PC-9 (cell line): ENCODE results near the gene MON1A. TPM values are rescaled to one million over a fixed set of nuclear protein-coding genes. Genes with fewer than 3 reads are reported as not detected.

Experiments
- BruUV-seq: library from RNA; stranded (reverse); fragments of 400-500 nt; replicated peaks from 2 replicates; lab custom pipeline; 2021; lab: Mats Ljungman, UMichigan
- CTCF ChIA-PET: fragments of 300-600 bp; sonication (Branson Sonifier 250); formaldehyde crosslinking; loops from one replicate; lab custom pipeline; 2022; ENCODE audit warnings: antibody characterized with exemption; lab: Charles Lee
- POLR2A ChIA-PET: fragments of 300-600 bp; sonication (Branson Sonifier 250); formaldehyde crosslinking; loops from one replicate; lab custom pipeline; 2022; ENCODE audit warnings: antibody characterized with exemption; ENCODE audit not compliant: unreplicated experiment; lab: Charles Lee
- DNase-seq, 2 experiments: peaks; one replicate each; pipeline versions ENCODE4 v3.0.0 to v3.0.0-alpha.2; 2015 to 2022; ENCODE audit warnings: mixed read lengths in 1 of 2
- H2AFZ ChIP-seq: fragments of 200-600 bp; sonication (generic); 2 replicates; pipeline ENCODE4 v1.8.1; 2017; ENCODE audit warnings: antibody characterized with exemption
- H3F3A ChIP-seq: fragments of 200-600 bp; sonication (generic); 2 replicates; pipeline ENCODE4 v1.8.1; 2017; ENCODE audit warnings: antibody characterized with exemption, mild to moderate bottlenecking, low read depth; ENCODE audit not compliant: insufficient read depth
- H3K27ac ChIP-seq: fragments of 200-600 bp; sonication (generic); 2 replicates; pipeline ENCODE4 v1.6.1; 2016; ENCODE audit warnings: mixed run types
- H3K27me3 ChIP-seq: fragments of 200-600 bp; sonication (generic); 2 replicates; pipeline ENCODE4 v1.6.1; 2016; ENCODE audit warnings: low read depth, mixed run types; ENCODE audit not compliant: insufficient read depth
- H3K36me3 ChIP-seq: fragments of 200-600 bp; sonication (generic); 2 replicates; pipeline ENCODE4 v1.6.1; 2016; ENCODE audit warnings: low read depth, mixed run types
- H3K4me1 ChIP-seq: fragments of 200-600 bp; sonication (generic); replicated peaks from 2 replicates; pipeline ENCODE4 v1.6.1; 2016; ENCODE audit warnings: mixed run types; ENCODE audit not compliant: insufficient read depth
- H3K4me2 ChIP-seq: fragments of 200-600 bp; sonication (generic); 2 replicates; pipeline ENCODE4 v1.6.1; 2017; ENCODE audit warnings: mixed run types
- H3K4me3 ChIP-seq: fragments of 200-600 bp; sonication (generic); 2 replicates; pipeline ENCODE4 v1.6.1; 2016; ENCODE audit warnings: mixed run types
- H3K79me2 ChIP-seq: fragments of 200-600 bp; sonication (generic); 2 replicates; pipeline ENCODE4 v1.6.1; 2017; ENCODE audit warnings: low read depth, mixed run types
- H3K9me2 ChIP-seq: fragments of 200-600 bp; sonication (generic); 2 replicates; pipeline ENCODE4 v1.8.1; 2017; ENCODE audit warnings: mild to moderate bottlenecking; ENCODE audit not compliant: insufficient read depth
- H3K9me3 ChIP-seq: fragments of 200-600 bp; sonication (generic); 2 replicates; pipeline ENCODE4 v1.8.1; 2016; ENCODE audit warnings: low read depth; ENCODE audit not compliant: insufficient read depth
- H4K20me1 ChIP-seq: fragments of 200-600 bp; sonication (generic); 2 replicates; pipeline ENCODE4 v1.8.1; 2017; ENCODE audit not compliant: insufficient read depth
- EZH2 ChIP-seq: fragments of 200-600 bp; sonication (generic); IDR thresholded peaks from 2 replicates; pipeline ENCODE4 v1.8.0; 2017; ENCODE audit warnings: antibody characterized with exemption, low read depth
- intact Hi-C: fragments of 100-400 bp; cut with micrococcal nuclease; formaldehyde crosslinking; loops from one replicate; pipeline ENCODE4 v1.10.0; 2022; ENCODE audit not compliant: unreplicated experiment
- total RNA-seq: library from RNA; stranded (reverse); gene quantifications from 2 replicates; pipeline ENCODE4 v1.2.3, GENCODE V29; 2021
- TF ChIP-seq, protein P1 (sequence below): fragments of 200-600 bp; sonication (generic); conservative IDR thresholded peaks from 2 replicates; pipeline ENCODE4 v1.6.1; 2017; ENCODE audit warnings: mixed run types, antibody characterized with exemption, mild to moderate bottlenecking, moderate library complexity

MON1A gene
- total RNA-seq, 1 experiment from 2014 or later = 4.8 TPM

DNA sequence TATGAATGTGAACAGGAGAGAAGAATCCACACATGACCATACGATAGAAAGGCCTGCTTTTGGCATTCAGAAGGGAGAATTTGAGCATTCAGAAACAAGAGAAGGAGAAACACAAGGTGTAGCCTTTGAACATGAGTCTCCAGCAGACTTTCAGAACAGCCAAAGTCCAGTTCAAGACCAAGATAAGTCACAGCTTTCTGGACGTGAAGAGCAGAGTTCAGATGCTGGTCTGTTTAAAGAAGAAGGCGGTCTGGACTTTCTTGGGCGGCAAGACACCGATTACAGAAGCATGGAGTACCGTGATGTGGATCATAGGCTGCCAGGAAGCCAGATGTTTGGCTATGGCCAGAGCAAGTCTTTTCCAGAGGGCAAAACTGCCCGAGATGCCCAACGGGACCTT, 38.7 kb upstream of the MON1A start:
- no peak overlapping the region for H3K4me3 ChIP-seq
- no peak overlapping the region for H2AFZ ChIP-seq
- no peaks in the 10 kb centered on the region for H3K9me3 ChIP-seq
- no peak overlapping the region for H3K4me2 ChIP-seq
- ChIA-PET POLR2A (no interaction called here), CTCF (interaction anchor here (0.6 kb wide), 1 partner anchor 46 kb away, joined by 10 read pairs; no protein-coding TSS in a partner anchor)
- intact Hi-C loops = no loop called here
- peaks cover 7% of the 10 kb centered on the region; the same call in 1 of the 2 replicates for H4K20me1 ChIP-seq
- H3F3A ChIP-seq = no peaks in the 10 kb centered on the region; the same call in 1 of the 2 replicates
- no peak overlapping the region for H3K27ac ChIP-seq
- H3K9me2 ChIP-seq = no peaks in the 10 kb centered on the region
- H3K27me3 ChIP-seq = no peaks in the 10 kb centered on the region
- peaks cover 8% of the 10 kb centered on the region for H3K79me2 ChIP-seq
- DNase-seq = no peak
- TF ChIP-seq, protein P1, sequence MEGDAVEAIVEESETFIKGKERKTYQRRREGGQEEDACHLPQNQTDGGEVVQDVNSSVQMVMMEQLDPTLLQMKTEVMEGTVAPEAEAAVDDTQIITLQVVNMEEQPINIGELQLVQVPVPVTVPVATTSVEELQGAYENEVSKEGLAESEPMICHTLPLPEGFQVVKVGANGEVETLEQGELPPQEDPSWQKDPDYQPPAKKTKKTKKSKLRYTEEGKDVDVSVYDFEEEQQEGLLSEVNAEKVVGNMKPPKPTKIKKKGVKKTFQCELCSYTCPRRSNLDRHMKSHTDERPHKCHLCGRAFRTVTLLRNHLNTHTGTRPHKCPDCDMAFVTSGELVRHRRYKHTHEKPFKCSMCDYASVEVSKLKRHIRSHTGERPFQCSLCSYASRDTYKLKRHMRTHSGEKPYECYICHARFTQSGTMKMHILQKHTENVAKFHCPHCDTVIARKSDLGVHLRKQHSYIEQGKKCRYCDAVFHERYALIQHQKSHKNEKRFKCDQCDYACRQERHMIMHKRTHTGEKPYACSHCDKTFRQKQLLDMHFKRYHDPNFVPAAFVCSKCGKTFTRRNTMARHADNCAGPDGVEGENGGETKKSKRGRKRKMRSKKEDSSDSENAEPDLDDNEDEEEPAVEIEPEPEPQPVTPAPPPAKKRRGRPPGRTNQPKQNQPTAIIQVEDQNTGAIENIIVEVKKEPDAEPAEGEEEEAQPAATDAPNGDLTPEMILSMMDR = no peak
- TF ChIP-seq EZH2 = no peak
- 0 out of 2 replicates have a peak, but pooled peaks cover 8% of the 10 kb centered on the region for H3K36me3 ChIP-seq
- H3K4me1 ChIP-seq = no peaks in the 10 kb centered on the region
- no TSS peak for BruUV-seq

DNA sequence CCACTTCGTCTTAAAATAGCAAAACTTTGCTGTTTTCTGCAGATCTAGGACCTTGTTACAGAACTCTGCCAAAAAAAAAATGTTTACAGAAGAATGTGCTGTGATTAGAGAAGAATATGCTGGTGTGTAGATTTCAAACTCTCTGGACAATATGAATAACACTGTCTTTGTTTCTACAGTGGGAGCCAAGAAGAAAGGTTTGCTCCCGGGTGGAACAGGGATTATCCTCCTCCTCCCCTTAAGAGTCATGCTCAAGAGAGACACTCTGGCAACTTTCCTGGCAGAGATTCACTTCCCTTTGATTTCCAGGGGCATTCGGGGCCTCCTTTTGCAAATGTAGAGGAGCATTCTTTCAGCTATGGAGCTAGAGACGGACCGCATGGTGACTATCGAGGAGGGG, 37.7 kb upstream of the MON1A start:
- peaks cover 8% of the 10 kb centered on the region for H3K79me2 ChIP-seq

DNA sequence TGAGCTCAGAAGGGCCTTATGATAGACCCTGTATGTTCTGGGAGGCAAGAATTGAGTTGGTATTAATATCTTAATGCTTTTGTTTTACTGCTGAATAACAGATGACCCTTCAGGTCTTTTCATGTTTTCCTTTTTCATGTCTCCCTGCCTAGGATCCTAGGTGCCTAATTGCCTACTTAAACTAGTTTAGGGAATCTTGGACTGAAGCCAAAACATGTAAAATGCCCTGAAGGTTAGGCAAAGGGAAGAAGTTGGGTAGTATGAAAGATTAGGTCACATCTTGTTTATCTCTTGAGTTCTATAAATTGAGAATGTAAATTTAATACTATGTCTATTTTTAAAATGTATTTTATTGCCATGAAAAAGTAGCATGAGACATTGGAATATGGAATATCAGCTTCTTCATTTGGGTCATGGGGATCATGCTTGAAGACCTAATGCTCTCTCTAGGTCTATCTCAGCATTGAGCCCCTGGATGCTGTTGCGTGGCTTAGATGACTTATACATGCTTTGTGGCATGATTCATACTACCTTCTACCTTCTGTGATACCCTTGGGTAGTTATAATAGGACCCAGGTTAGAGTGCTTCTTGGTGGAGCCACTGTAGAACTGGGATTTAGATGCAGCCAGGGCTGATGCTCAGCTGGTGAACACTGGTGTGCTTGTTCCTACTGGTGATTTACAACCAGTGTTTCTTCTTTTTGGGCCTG, 36.8 kb upstream of the MON1A start:
- Histone ChIP-seq H3K27me3 (no peaks in the 10 kb centered on the region), H3K9me3 (no peaks in the 10 kb centered on the region), H4K20me1 (peaks cover 7% of the 10 kb centered on the region; the same call in 1 of the 2 replicates), H3K9me2 (no peaks in the 10 kb centered on the region), H3F3A (no peaks in the 10 kb centered on the region; the same call in 1 of the 2 replicates), H2AFZ (no peak overlapping the region), H3K4me3 (no peak overlapping the region), H3K36me3 (0 out of 2 replicates have a peak, but pooled peaks cover 8% of the 10 kb centered on the region), H3K4me2 (no peak overlapping the region), H3K79me2 (peaks cover 9% of the 10 kb centered on the region), H3K4me1 (no peaks in the 10 kb centered on the region), H3K27ac (no peak overlapping the region)
- no TSS peak for BruUV-seq
- TF ChIP-seq EZH2 = no peak
- TF ChIP-seq, protein P1 = no peak
- intact Hi-C loops = no loop called here
- POLR2A ChIA-PET = interaction anchor here (0.6 kb wide), 1 partner anchor 75 kb away, joined by 4 read pairs; no protein-coding TSS in a partner anchor
- CTCF ChIA-PET = no interaction called here
- no peak for DNase-seq

More for the DNA sequence above, 37.7 kb upstream of the MON1A start:
- TF ChIP-seq EZH2 = no peak
- TF ChIP-seq, protein P1 = no peak
- Histone ChIP-seq H3K27ac (no peak overlapping the region), H3K4me1 (no peaks in the 10 kb centered on the region), H3K9me2 (no peaks in the 10 kb centered on the region), H3K27me3 (no peaks in the 10 kb centered on the region), H3K4me2 (no peak overlapping the region), H3K36me3 (0 out of 2 replicates have a peak, but pooled peaks cover 8% of the 10 kb centered on the region), H4K20me1 (peaks cover 7% of the 10 kb centered on the region; the same call in 1 of the 2 replicates), H3K4me3 (no peak overlapping the region), H2AFZ (no peak overlapping the region), H3F3A (no peaks in the 10 kb centered on the region; the same call in 1 of the 2 replicates), H3K9me3 (no peaks in the 10 kb centered on the region)
- no peak for DNase-seq
- intact Hi-C loops = no loop called here
- BruUV-seq = no TSS peak
- ChIA-PET POLR2A (no interaction called here), CTCF (no interaction called here)
